ENCODE results near the gene TRUB2. TPM values are rescaled to one million over a fixed set of nuclear protein-coding genes. Genes with fewer than 3 reads are reported as not detected.

Gene TRUB2
- total RNA-seq, 4 donors from 2014 or later: 7.2 to 18.3 (median 9.2) TPM

GRCh38 chr9:128275198-128276007, 46.8 kb downstream of the TRUB2 start, which contains the start of gene GOLGA2:
Gene GOLGA2 (minus strand): TSS chr9:128276007. CDS start chr9:128275976, 31 bp downstream.
- WGBS, 2 donors: 2 to 4% methylated on average over 9 to 39 of the region's 57 CpGs
- H3K36me3 ChIP-seq: peaks cover 0 to 36% (median 0%) of the 10 kb centered on the region in 3 donors
- DNase-seq (ENCODE audit: low spot score in 2 of 2): peak in 1 of 2 donors; percentile 24
- H3K9me3 ChIP-seq: no peaks in the 10 kb centered on the region
- no peaks in the 10 kb centered on the region for H3K27me3 ChIP-seq
- peak within 1 kb of the TSS; percentile 83 to 91 (median 86) for H3K4me3 ChIP-seq
- H3K27ac ChIP-seq: peak within 1 kb of the TSS; percentile 79 to 91 (median 90)
- TF ChIP-seq CTCF (IDR thresholded peaks at IDR 0.05) (no peak), EP300 (IDR thresholded peaks at IDR 0.05) (peak in 1 of 2 donors; percentile 6), POLR2A (IDR thresholded peaks at IDR 0.05) (no peak)
- peaks cover 0 to 51% (median 21%) of the 10 kb centered on the region in 4 donors for H3K4me1 ChIP-seq

- no peaks in the 10 kb centered on the region for H3K9me3 ChIP-seq
- H3K4me3 ChIP-seq: peak overlapping the region in 1 of 4 donors; percentile 83
- peaks cover 0 to 46% (median 21%) of the 10 kb centered on the region in 4 donors for H3K4me1 ChIP-seq
- no peak for TF ChIP-seq CTCF (IDR thresholded peaks at IDR 0.05)
- TF ChIP-seq POLR2A (IDR thresholded peaks at IDR 0.05): no peak
- no peak for TF ChIP-seq EP300 (IDR thresholded peaks at IDR 0.05)
- DNase-seq (ENCODE audit: low spot score in 2 of 2): no peak
- WGBS, 2 donors: 56 to 57% methylated on average over 7 to 8 of the region's 8 CpGs
- H3K27ac ChIP-seq: peak overlapping the region in 1 of 4 donors; percentile 12
- H3K27me3 ChIP-seq: no peaks in the 10 kb centered on the region
- peaks cover 0 to 43% (median 0%) of the 10 kb centered on the region in 3 donors for H3K36me3 ChIP-seq
Observed at GRCh38 chr9:128274245-128274644, 48.0 kb downstream of the TRUB2 start.

GRCh38 chr9:128271512-128271911, 50.7 kb downstream of the TRUB2 start:
- Histone ChIP-seq H3K4me1 (peaks cover 0 to 26% (median 12%) of the 10 kb centered on the region in 4 donors), H3K4me3 (no peak overlapping the region), H3K9me3 (no peaks in the 10 kb centered on the region), H3K36me3 (peaks cover 0 to 70% (median 0%) of the 10 kb centered on the region in 3 donors), H3K27ac (no peak overlapping the region), H3K27me3 (no peaks in the 10 kb centered on the region)
- no peak for DNase-seq (ENCODE audit: low spot score in 2 of 2)
- no peak for TF ChIP-seq EP300 (IDR thresholded peaks at IDR 0.05)
- TF ChIP-seq CTCF (IDR thresholded peaks at IDR 0.05): no peak
- no peak for TF ChIP-seq POLR2A (IDR thresholded peaks at IDR 0.05)
- 66 to 70% methylated on average over 5 of the region's 5 CpGs for WGBS, 2 donors

GRCh38 chr9:128271112-128271511, 51.1 kb downstream of the TRUB2 start:
- WGBS, 2 donors: 73 to 77% methylated on average over 2 to 3 of the region's 3 CpGs
- DNase-seq (ENCODE audit: low spot score in 2 of 2): no peak
- H3K4me3 ChIP-seq: no peak overlapping the region
- H3K27me3 ChIP-seq: no peaks in the 10 kb centered on the region
- H3K4me1 ChIP-seq: peaks cover 0 to 26% (median 12%) of the 10 kb centered on the region in 4 donors
- H3K9me3 ChIP-seq: no peaks in the 10 kb centered on the region
- no peak overlapping the region for H3K27ac ChIP-seq
- no peak for TF ChIP-seq EP300 (IDR thresholded peaks at IDR 0.05)
- no peak for TF ChIP-seq POLR2A (IDR thresholded peaks at IDR 0.05)
- no peak for TF ChIP-seq CTCF (IDR thresholded peaks at IDR 0.05)
- H3K36me3 ChIP-seq: peaks cover 0 to 74% (median 0%) of the 10 kb centered on the region in 3 donors
